ENCODE data around the gene KNDC1. TPM values are rescaled to one million over a fixed set of nuclear protein-coding genes. Genes with fewer than 3 reads are reported as not detected.
"Not testable (repeated sequence)": the region's sequence is repeated elsewhere in the genome, so short reads cannot be mapped to it uniquely, and the experiment has no call there.

The KNDC1 gene
- total RNA-seq, 1 donor from 2014 or later, result 0.09 TPM

GRCh38 chr10:133143200-133143533, 16.9 kb upstream of the KNDC1 start:
- Mint-ChIP-seq H3K27me3 (peaks cover 35% of the 10 kb centered on the region), H3K27ac (no peak overlapping the region), H3K4me3 (no peak overlapping the region), H3K9me3 (peaks cover 10% of the 10 kb centered on the region), H3K36me3 (ENCODE audit: low read depth) (no peaks in the 10 kb centered on the region), H3K4me1 (peaks cover 7% of the 10 kb centered on the region)
- ChIA-PET CTCF (interaction anchor here (0.6 to 1.4 kb wide), 14 partner anchors 100 to 1120 kb away, joined by 3 to 7 read pairs (median 3); no protein-coding TSS in a partner anchor), POLR2A (interaction anchor here (0.6 to 1.5 kb wide), 3 partner anchors 133 to 1212 kb away, joined by 3 to 5 read pairs (median 4); partner anchors contain the start of gene ADAM8)
- ATAC-seq (ENCODE audit: low read depth) (no peak), DNase-seq (no peak)
- intact Hi-C loops (cut with micrococcal nuclease), result loop anchor here (10.0 kb wide), 1 partner anchor 308 kb away; no protein-coding TSS in a partner anchor
- no peak for TF ChIP-seq CTCF (IDR thresholded peaks at IDR 0.05)

- intact Hi-C loops (cut with micrococcal nuclease), result loop anchor here (10.0 kb wide), 1 partner anchor 309 kb away; no protein-coding TSS in a partner anchor
- Mint-ChIP-seq H3K27me3 (peaks cover 38% of the 10 kb centered on the region), H3K27ac (no peak overlapping the region), H3K9me3 (peaks cover 11% of the 10 kb centered on the region), H3K4me3 (no peak overlapping the region), H3K36me3 (ENCODE audit: low read depth) (no peaks in the 10 kb centered on the region), H3K4me1 (peaks cover 7% of the 10 kb centered on the region)
- CTCF ChIA-PET, result interaction anchor here (0.6 to 1.4 kb wide), 14 partner anchors 100 to 1120 kb away, joined by 3 to 7 read pairs (median 3); no protein-coding TSS in a partner anchor
- POLR2A ChIA-PET, result interaction anchor here (0.6 to 1.5 kb wide), 3 partner anchors 132 to 1212 kb away, joined by 3 to 5 read pairs (median 4); partner anchors contain the start of gene ADAM8
- no peak for TF ChIP-seq CTCF (IDR thresholded peaks at IDR 0.05)
- DNase-seq (no peak), ATAC-seq (ENCODE audit: low read depth) (no peak)
Measured at GRCh38 chr10:133143546-133143945, 16.5 kb upstream of the KNDC1 start.

GRCh38 chr10:133144771-133145170, 15.2 kb upstream of the KNDC1 start:
- H3K9me3 Mint-ChIP-seq, result peaks cover 14% of the 10 kb centered on the region
- H3K36me3 Mint-ChIP-seq (ENCODE audit: low read depth), result no peaks in the 10 kb centered on the region
- no peak overlapping the region for H3K27ac Mint-ChIP-seq
- H3K4me1 Mint-ChIP-seq, result peaks cover 7% of the 10 kb centered on the region
- H3K27me3 Mint-ChIP-seq, result peaks cover 49% of the 10 kb centered on the region
- ChIA-PET CTCF (interaction anchor here (1.5 kb wide), 1 partner anchor 113 kb away, joined by 4 read pairs; no protein-coding TSS in a partner anchor), POLR2A (no interaction called here)
- no peak for DNase-seq
- no peak for TF ChIP-seq CTCF (IDR thresholded peaks at IDR 0.05)
- ATAC-seq (ENCODE audit: low read depth), result no peak
- intact Hi-C loops (cut with micrococcal nuclease), result loop anchor here (1.0 to 10.0 kb wide), 5 partner anchors 113 to 310 kb away; no protein-coding TSS in a partner anchor
- no peak overlapping the region for H3K4me3 Mint-ChIP-seq

GRCh38 chr10:133150226-133150625, 9.8 kb upstream of the KNDC1 start:
- ChIA-PET CTCF (no interaction called here), POLR2A (no interaction called here)
- Mint-ChIP-seq H3K9me3 (peaks cover 14% of the 10 kb centered on the region), H3K4me3 (no peak overlapping the region), H3K4me1 (no peaks in the 10 kb centered on the region), H3K36me3 (ENCODE audit: low read depth) (no peaks in the 10 kb centered on the region), H3K27ac (no peak overlapping the region), H3K27me3 (peaks cover 39% of the 10 kb centered on the region)
- ATAC-seq (ENCODE audit: low read depth) (no peak), DNase-seq (no peak)
- no peak for TF ChIP-seq CTCF (IDR thresholded peaks at IDR 0.05)
- intact Hi-C loops (cut with micrococcal nuclease), result no loop called here

GRCh38 chr10:133150656-133151055, 9.4 kb upstream of the KNDC1 start:
- intact Hi-C loops (cut with micrococcal nuclease), result no loop called here
- H3K4me1 Mint-ChIP-seq, result no peaks in the 10 kb centered on the region
- ATAC-seq (ENCODE audit: low read depth) (no peak), DNase-seq (no peak)
- H3K9me3 Mint-ChIP-seq, result peaks cover 14% of the 10 kb centered on the region
- no peak overlapping the region for H3K4me3 Mint-ChIP-seq
- no peaks in the 10 kb centered on the region for H3K36me3 Mint-ChIP-seq (ENCODE audit: low read depth)
- TF ChIP-seq CTCF (IDR thresholded peaks at IDR 0.05), result no peak
- ChIA-PET POLR2A (no interaction called here), CTCF (no interaction called here)
- H3K27me3 Mint-ChIP-seq, result peaks cover 36% of the 10 kb centered on the region
- no peak overlapping the region for H3K27ac Mint-ChIP-seq

GRCh38 chr10:133151071-133151470, 8.9 kb upstream of the KNDC1 start:
- H3K4me3 Mint-ChIP-seq; H3K4me1 Mint-ChIP-seq; H3K27ac Mint-ChIP-seq; ATAC-seq (ENCODE audit: low read depth); intact Hi-C loops (cut with micrococcal nuclease); CTCF ChIA-PET; DNase-seq; H3K36me3 Mint-ChIP-seq (ENCODE audit: low read depth); POLR2A ChIA-PET: not testable (repeated sequence)
- Mint-ChIP-seq H3K9me3 (peaks cover 14% of the 10 kb centered on the region), H3K27me3 (peaks cover 35% of the 10 kb centered on the region)
